Neural cell (in vitro differentiated cells): Measurements from ENCODE around the gene GJA10. TPM values are rescaled to one million over a fixed set of nuclear protein-coding genes. Genes with fewer than 3 reads are reported as not detected.

ENCODE experiments used
- H2AFZ ChIP-seq: fragments of 200-600, 300-800 bp; sonication (generic), shearing (Covaris generic); 2 replicates; pipeline ENCODE4 v1.6.0; 2014; ENCODE audit warnings: low read depth, mild to moderate bottlenecking, antibody characterized with exemption, low read length, moderate library complexity
- H3F3A ChIP-seq: fragments of 200-600 bp; shearing (Covaris generic); 2 replicates; pipeline ENCODE4 v1.6.1; 2016; ENCODE audit warnings: mild to moderate bottlenecking, moderate library complexity, mixed read lengths, antibody characterized with exemption, low read length; ENCODE audit not compliant: insufficient read depth, poor library complexity, severe bottlenecking
- H3K27ac ChIP-seq: fragments of 200-600, 300-800 bp; sonication (generic), shearing (Covaris generic); 2 replicates; pipeline ENCODE4 v1.5.1; 2014; ENCODE audit warnings: mild to moderate bottlenecking, low read length, moderate library complexity
- H3K27me3 ChIP-seq: fragments of 300-800, 200-600 bp; sonication (generic), shearing (Covaris generic); 2 replicates; pipeline ENCODE4 v1.6.0; 2014; ENCODE audit warnings: mild to moderate bottlenecking, low read depth, low read length, moderate library complexity; ENCODE audit not compliant: insufficient read depth
- H3K36me3 ChIP-seq: fragments of 300-800, 200-600 bp; sonication (generic), shearing (Covaris generic); 2 replicates; pipeline ENCODE4 v1.5.1; 2014; ENCODE audit warnings: mild to moderate bottlenecking, antibody characterized with exemption, low read length, moderate library complexity; ENCODE audit not compliant: insufficient read depth
- H3K4me2 ChIP-seq: fragments of 300-800, 200-600 bp; sonication (generic), shearing (Covaris generic); 2 replicates; pipeline ENCODE4 v1.6.0; 2014; ENCODE audit warnings: mild to moderate bottlenecking, low read length
- H3K4me3 ChIP-seq: fragments of 300-800, 200-600 bp; sonication (generic), shearing (Covaris generic); 2 replicates; pipeline ENCODE4 v1.5.1; 2014; ENCODE audit warnings: mild to moderate bottlenecking, low read length, moderate library complexity
- H3K79me2 ChIP-seq: fragments of 200-600 bp; shearing (Covaris generic); replicated peaks from 2 replicates; pipeline ENCODE4 v1.6.0; 2014; ENCODE audit warnings: mild to moderate bottlenecking, low read length, moderate library complexity; ENCODE audit not compliant: insufficient read depth
- H3K9ac ChIP-seq: fragments of 300-800, 200-600 bp; sonication (generic), shearing (Covaris generic); 2 replicates; pipeline ENCODE4 v1.6.1; 2016; ENCODE audit warnings: mild to moderate bottlenecking, low read length, mixed read lengths
- H3K9me2 ChIP-seq: fragments of 200-600 bp; shearing (Covaris generic); 2 replicates; pipeline ENCODE4 v1.6.1; 2016; ENCODE audit warnings: mild to moderate bottlenecking, low read length, mixed read lengths; ENCODE audit not compliant: insufficient read depth
- H3K9me3 ChIP-seq: fragments of 200-600, 300-800 bp; sonication (generic), shearing (Covaris generic); 2 replicates; pipeline ENCODE4 v1.6.1; 2016; ENCODE audit warnings: mild to moderate bottlenecking, mixed run types, low read length, moderate library complexity, mixed read lengths
- H4K20me1 ChIP-seq: fragments of 200-600 bp; shearing (Covaris generic); 2 replicates; pipeline ENCODE4 v1.6.1; 2016; ENCODE audit warnings: mild to moderate bottlenecking, mixed run types; ENCODE audit not compliant: insufficient read depth
- EP300 ChIP-seq: fragments of 450-650 bp; conservative IDR thresholded peaks from 2 replicates; pipeline ENCODE4 v1.6.1; 2014; ENCODE audit warnings: antibody characterized with exemption, mild to moderate bottlenecking, moderate library complexity; ENCODE audit not compliant: poor library complexity, severe bottlenecking
- EZH2 ChIP-seq: fragments of 200-600, 300-800 bp; shearing (Covaris generic), sonication (generic); IDR thresholded peaks from 2 replicates; pipeline ENCODE4 v1.6.1; 2014; ENCODE audit warnings: antibody characterized with exemption, low read length, borderline replicate concordance, mild to moderate bottlenecking; ENCODE audit not compliant: insufficient read depth, poor library complexity, severe bottlenecking
- MXI1 ChIP-seq: fragments of 450-650 bp; conservative IDR thresholded peaks from 2 replicates; pipeline ENCODE4 v1.6.1; 2014; ENCODE audit warnings: antibody characterized with exemption, mild to moderate bottlenecking; ENCODE audit not compliant: poor library complexity, severe bottlenecking
- POLR2AphosphoS5 ChIP-seq: IDR thresholded peaks from 2 replicates; pipeline ENCODE4 v1.6.1; 2012
- RAD21 ChIP-seq: fragments of 450-650 bp; conservative IDR thresholded peaks from 2 replicates; pipeline ENCODE4 v1.6.1; 2014; ENCODE audit warnings: antibody characterized with exemption, mild to moderate bottlenecking, moderate library complexity
- SMC3 ChIP-seq: fragments of 450-650 bp; conservative IDR thresholded peaks from 2 replicates; pipeline ENCODE4 v1.6.1; 2014; ENCODE audit warnings: antibody characterized with exemption, mild to moderate bottlenecking, moderate library complexity; ENCODE audit not compliant: poor library complexity
- TAF1 ChIP-seq: IDR thresholded peaks from 2 replicates; pipeline ENCODE4 v1.6.1; 2012; ENCODE audit warnings: low read depth
- polyA plus RNA-seq: library from polyadenylated mRNA; depleted of rRNA; stranded (reverse); fragments of >200 nt; gene quantifications from 2 replicates; pipeline ENCODE4 v1.2.3, GENCODE V29; 2014
- TF ChIP-seq, protein P1 (sequence below): IDR thresholded peaks from 2 replicates; pipeline ENCODE4 v1.6.1; 2012; ENCODE audit warnings: borderline replicate concordance
- TF ChIP-seq, protein P2 (sequence below): fragments of 450-650 bp; IDR thresholded peaks from 2 replicates; pipeline ENCODE4 v1.5.1; 2014; ENCODE audit warnings: antibody characterized with exemption, mild to moderate bottlenecking, moderate library complexity; ENCODE audit not compliant: poor library complexity, severe bottlenecking

GJA10 gene
- polyA plus RNA-seq, 1 donor from 2014 or later, result not detected

DNA sequence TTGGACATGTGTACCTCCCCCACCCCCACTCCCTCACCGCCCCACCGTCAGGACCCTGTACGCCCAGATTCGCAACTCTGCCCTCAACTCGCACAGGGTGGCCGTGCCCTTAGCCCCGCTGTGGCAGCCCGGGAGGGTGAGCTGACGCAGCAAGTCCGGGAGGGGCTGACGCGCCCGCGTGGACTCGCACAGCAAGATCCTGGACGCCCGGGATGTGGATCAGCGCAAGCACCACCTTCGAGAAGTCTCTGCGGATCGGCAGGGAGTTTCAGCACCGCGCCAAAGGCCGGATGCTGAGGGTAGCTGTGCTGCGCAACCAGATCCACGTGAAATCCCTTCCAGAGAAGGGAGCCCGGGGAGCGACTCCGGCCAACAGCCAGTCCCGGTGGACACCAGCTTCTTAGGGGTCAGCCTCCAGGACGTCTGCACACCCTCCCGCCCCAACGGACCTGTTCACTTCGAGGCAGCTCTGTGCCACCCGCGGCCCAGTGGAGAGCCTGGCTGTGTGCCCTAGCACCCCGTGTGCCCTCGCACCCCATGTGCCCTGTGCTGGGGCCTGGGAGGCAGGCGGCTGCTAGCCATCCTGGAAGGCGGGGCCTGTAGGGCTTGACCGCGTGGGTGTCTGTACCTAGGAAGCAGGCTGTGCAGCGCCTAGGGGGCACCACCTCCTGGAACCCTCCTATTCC is 6.7 kb upstream of the GJA10 start:
- Histone ChIP-seq H3K4me2 (no peak overlapping the region), H4K20me1 (no peaks in the 10 kb centered on the region), H3F3A (no peaks in the 10 kb centered on the region), H3K4me3 (no peak overlapping the region), H3K27ac (no peak overlapping the region), H3K27me3 (peaks cover 3% of the 10 kb centered on the region), H3K9ac (no peak overlapping the region), H3K9me2 (no peaks in the 10 kb centered on the region), H3K36me3 (no peaks in the 10 kb centered on the region), H3K79me2 (no peaks in the 10 kb centered on the region), H3K9me3 (no peaks in the 10 kb centered on the region), H2AFZ (no peak overlapping the region)
- no peak for TF ChIP-seq RAD21
- no peak for TF ChIP-seq TAF1
- no peak for TF ChIP-seq SMC3
- TF ChIP-seq, protein P1, sequence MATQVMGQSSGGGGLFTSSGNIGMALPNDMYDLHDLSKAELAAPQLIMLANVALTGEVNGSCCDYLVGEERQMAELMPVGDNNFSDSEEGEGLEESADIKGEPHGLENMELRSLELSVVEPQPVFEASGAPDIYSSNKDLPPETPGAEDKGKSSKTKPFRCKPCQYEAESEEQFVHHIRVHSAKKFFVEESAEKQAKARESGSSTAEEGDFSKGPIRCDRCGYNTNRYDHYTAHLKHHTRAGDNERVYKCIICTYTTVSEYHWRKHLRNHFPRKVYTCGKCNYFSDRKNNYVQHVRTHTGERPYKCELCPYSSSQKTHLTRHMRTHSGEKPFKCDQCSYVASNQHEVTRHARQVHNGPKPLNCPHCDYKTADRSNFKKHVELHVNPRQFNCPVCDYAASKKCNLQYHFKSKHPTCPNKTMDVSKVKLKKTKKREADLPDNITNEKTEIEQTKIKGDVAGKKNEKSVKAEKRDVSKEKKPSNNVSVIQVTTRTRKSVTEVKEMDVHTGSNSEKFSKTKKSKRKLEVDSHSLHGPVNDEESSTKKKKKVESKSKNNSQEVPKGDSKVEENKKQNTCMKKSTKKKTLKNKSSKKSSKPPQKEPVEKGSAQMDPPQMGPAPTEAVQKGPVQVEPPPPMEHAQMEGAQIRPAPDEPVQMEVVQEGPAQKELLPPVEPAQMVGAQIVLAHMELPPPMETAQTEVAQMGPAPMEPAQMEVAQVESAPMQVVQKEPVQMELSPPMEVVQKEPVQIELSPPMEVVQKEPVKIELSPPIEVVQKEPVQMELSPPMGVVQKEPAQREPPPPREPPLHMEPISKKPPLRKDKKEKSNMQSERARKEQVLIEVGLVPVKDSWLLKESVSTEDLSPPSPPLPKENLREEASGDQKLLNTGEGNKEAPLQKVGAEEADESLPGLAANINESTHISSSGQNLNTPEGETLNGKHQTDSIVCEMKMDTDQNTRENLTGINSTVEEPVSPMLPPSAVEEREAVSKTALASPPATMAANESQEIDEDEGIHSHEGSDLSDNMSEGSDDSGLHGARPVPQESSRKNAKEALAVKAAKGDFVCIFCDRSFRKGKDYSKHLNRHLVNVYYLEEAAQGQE, result no peak
- no peak for TF ChIP-seq EZH2
- TF ChIP-seq MXI1, result no peak
- no peak for TF ChIP-seq POLR2AphosphoS5
- TF ChIP-seq, protein P2, sequence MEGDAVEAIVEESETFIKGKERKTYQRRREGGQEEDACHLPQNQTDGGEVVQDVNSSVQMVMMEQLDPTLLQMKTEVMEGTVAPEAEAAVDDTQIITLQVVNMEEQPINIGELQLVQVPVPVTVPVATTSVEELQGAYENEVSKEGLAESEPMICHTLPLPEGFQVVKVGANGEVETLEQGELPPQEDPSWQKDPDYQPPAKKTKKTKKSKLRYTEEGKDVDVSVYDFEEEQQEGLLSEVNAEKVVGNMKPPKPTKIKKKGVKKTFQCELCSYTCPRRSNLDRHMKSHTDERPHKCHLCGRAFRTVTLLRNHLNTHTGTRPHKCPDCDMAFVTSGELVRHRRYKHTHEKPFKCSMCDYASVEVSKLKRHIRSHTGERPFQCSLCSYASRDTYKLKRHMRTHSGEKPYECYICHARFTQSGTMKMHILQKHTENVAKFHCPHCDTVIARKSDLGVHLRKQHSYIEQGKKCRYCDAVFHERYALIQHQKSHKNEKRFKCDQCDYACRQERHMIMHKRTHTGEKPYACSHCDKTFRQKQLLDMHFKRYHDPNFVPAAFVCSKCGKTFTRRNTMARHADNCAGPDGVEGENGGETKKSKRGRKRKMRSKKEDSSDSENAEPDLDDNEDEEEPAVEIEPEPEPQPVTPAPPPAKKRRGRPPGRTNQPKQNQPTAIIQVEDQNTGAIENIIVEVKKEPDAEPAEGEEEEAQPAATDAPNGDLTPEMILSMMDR, result no peak
- TF ChIP-seq EP300, result no peak

DNA sequence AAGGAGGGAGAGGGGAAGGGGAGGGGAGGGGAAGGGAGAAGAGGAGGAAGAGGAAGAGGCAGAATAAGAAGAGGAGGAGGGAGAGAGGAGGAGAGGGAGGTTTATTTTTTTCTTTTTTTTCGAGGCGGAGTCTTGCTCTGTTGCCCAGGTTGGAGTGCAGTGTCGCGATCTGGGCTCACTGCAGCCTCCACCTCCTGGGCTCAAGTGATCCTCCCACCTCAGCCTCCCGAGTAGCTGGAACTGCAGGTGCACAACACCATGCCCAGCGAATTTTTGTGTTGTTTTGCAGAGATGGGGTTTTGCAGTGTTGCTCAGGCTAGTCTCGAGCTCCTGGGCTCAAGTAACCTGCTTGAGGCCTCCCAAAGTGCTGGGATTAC is 6.1 kb upstream of the GJA10 start:
- no peak overlapping the region for H2AFZ ChIP-seq
- no peak overlapping the region for H3K27ac ChIP-seq
- no peaks in the 10 kb centered on the region for H3K9me3 ChIP-seq
- H3K9ac ChIP-seq, result no peak overlapping the region
- no peak for TF ChIP-seq SMC3
- TF ChIP-seq EP300, result no peak
- TF ChIP-seq EZH2, result no peak
- TF ChIP-seq, protein P2, result no peak
- TF ChIP-seq, protein P1, result no peak
- TF ChIP-seq TAF1, result no peak
- TF ChIP-seq POLR2AphosphoS5, result no peak
- no peak for TF ChIP-seq RAD21
- TF ChIP-seq MXI1, result no peak
- no peak overlapping the region for H3K4me2 ChIP-seq
- no peak overlapping the region for H3K4me3 ChIP-seq
- H3K9me2 ChIP-seq, result no peaks in the 10 kb centered on the region
- peaks cover 3% of the 10 kb centered on the region for H3K27me3 ChIP-seq
- no peaks in the 10 kb centered on the region for H3K79me2 ChIP-seq
- no peaks in the 10 kb centered on the region for H3K36me3 ChIP-seq
- H4K20me1 ChIP-seq, result no peaks in the 10 kb centered on the region
- no peaks in the 10 kb centered on the region for H3F3A ChIP-seq
